ENCODE data around the gene MKI67.
"Not testable (repeated sequence)": the region's sequence is repeated elsewhere in the genome, so short reads cannot be mapped to it uniquely, and the experiment has no call there.

The MKI67 gene

DNA sequence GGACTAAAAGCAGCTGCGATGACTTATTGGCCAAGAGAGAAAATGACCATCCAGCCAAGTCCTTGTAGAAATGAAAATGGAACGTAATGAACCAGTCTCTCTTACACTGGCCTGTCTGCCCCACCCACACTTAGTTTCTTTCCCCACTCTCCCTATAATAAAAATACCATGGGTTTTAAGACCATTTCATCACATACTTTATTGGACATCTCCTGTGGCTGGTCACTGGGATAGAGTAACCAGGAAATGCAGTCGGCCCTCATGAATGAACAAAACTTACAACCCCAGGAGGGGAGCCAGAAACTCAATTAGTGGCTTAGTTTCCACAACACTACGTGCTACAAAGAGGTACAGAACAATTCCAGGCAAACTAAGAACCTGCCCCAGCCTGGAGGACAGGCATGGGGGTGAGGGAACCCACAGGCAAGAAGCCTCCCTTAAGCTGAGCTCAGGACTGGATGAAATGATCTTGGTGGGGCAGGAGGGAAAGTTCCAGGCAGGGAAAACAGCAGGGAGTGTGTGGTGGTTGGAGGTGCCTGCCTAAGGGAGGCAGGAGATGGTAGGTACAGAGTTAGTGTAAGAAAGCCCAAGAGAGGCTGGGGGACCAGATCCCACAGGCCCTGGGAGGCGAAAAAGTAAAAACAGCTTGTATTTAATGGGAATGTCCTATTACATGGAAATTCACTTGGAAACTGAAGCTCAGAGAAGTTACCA lies 29.6 kb downstream of the MKI67 start:
- TF ChIP-seq, protein P1, sequence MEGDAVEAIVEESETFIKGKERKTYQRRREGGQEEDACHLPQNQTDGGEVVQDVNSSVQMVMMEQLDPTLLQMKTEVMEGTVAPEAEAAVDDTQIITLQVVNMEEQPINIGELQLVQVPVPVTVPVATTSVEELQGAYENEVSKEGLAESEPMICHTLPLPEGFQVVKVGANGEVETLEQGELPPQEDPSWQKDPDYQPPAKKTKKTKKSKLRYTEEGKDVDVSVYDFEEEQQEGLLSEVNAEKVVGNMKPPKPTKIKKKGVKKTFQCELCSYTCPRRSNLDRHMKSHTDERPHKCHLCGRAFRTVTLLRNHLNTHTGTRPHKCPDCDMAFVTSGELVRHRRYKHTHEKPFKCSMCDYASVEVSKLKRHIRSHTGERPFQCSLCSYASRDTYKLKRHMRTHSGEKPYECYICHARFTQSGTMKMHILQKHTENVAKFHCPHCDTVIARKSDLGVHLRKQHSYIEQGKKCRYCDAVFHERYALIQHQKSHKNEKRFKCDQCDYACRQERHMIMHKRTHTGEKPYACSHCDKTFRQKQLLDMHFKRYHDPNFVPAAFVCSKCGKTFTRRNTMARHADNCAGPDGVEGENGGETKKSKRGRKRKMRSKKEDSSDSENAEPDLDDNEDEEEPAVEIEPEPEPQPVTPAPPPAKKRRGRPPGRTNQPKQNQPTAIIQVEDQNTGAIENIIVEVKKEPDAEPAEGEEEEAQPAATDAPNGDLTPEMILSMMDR (IDR thresholded peaks at IDR 0.05) = no peak
- Histone ChIP-seq H3K4me3 (ENCODE audit: low read depth in 1 of 2, low read length in 1 of 2) (no peak overlapping the region), H3K36me3 (peaks cover 54% of the 10 kb centered on the region), H3K27me3 (no peaks in the 10 kb centered on the region), H3K4me1 (ENCODE audit: control insufficient read depth in 1 of 2, insufficient read depth in 1 of 2, low read depth in 1 of 2, low read length in 1 of 2) (no peaks in the 10 kb centered on the region), H3K9me3 (no peaks in the 10 kb centered on the region), H3K27ac (no peak overlapping the region)

DNA sequence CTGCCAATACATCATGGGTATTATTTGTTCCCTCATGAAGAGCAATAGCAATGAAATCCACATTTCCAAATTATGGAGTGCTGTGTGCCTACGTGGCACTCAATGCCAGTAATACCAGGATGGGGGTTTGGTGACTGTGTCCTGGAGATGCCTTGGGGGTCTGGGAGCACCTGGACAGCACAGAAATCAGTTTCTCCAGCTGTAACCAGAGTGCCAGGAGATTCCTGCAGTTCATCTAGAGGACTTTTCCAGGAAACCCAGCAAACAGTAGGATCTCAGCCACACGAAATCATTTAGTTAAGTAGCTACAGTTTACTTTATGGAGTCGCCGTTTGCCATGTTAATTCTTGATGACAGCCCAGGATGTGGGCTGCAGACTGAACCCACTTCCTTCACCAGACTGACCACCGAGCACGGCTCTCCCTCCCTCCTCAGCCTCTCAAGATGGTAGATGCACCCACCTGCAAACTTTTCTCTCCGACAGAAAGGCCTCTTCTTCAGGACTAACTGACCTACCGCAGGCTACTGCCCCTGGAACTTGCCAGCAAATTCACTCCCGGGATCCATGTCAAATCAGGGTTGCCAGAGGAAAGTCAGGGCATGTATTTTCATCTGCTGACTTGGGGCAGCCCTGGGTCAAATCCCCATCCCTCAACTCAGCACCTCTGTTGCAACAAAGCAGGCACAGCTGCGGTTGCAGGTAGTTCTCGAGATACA lies 30.3 kb downstream of the MKI67 start:
- no peak overlapping the region for H3K4me3 ChIP-seq (ENCODE audit: low read depth in 1 of 2, low read length in 1 of 2)
- H3K4me1 ChIP-seq (ENCODE audit: control insufficient read depth in 1 of 2, insufficient read depth in 1 of 2, low read depth in 1 of 2, low read length in 1 of 2) = no peaks in the 10 kb centered on the region
- H3K36me3 ChIP-seq = peaks cover 54% of the 10 kb centered on the region
- H3K9me3 ChIP-seq = no peaks in the 10 kb centered on the region
- H3K27me3 ChIP-seq = no peaks in the 10 kb centered on the region
- TF ChIP-seq, protein P1 (IDR thresholded peaks at IDR 0.05) = no peak
- H3K27ac ChIP-seq = no peak overlapping the region

DNA sequence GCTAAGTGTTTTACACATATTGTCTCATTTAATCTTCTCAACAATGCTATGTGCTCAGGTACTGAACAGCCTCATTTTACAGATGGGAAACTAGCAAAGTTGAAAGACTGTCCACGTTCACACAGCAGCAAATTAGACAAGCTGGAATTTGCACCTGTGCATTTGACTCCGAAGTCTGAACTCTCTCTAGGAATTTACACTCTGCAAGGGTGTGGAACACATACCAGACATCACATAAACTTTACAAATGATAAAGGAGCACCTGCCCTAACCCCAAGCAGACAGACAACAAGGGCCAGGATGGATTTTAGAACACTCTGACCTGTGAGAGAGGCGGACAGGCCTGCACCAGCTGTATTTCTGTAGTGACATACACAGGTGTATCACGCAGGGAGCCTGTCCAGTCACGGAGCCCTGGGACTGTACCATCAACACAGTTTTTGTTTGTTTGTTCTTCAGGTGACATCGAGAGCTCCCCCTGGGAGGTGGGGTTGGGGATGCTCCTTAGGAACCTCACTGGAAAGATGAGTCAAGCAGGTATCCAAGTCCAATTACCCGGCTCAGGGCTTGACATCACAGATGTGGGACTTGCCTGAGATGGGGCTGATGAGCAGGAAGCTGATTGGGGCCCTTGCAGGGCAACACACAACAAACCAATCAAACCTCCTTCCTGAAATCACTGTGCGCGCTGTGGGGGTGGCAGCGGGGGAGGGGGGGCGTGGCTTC lies 31.0 kb downstream of the MKI67 start:
- no peaks in the 10 kb centered on the region for H3K9me3 ChIP-seq
- H3K4me3 ChIP-seq (ENCODE audit: low read depth in 1 of 2, low read length in 1 of 2) = no peak overlapping the region
- no peak overlapping the region for H3K27ac ChIP-seq
- TF ChIP-seq, protein P1 (IDR thresholded peaks at IDR 0.05) = no peak
- H3K4me1 ChIP-seq (ENCODE audit: control insufficient read depth in 1 of 2, insufficient read depth in 1 of 2, low read depth in 1 of 2, low read length in 1 of 2) = no peaks in the 10 kb centered on the region
- H3K36me3 ChIP-seq = peaks cover 49% of the 10 kb centered on the region
- no peaks in the 10 kb centered on the region for H3K27me3 ChIP-seq

DNA sequence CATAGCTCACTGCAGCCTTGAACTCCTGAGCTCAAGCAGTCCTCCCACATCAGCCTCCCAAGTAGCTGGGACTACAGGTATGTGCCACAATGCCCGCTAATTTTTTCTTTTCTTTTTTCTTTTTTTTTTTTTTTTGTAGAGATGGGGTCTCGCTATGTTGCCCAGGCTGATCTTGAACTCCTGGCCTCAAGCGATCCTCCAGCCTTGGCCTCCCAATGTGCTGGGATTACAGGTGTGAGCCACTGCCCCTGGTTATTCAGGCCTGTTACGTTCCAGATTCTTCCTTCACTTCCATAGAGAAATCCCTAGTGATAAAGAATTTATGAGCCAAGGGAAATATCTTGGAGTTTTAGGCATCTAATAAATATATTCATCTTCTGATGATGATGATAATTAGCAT lies 31.6 kb downstream of the MKI67 start:
- peaks cover 44% of the 10 kb centered on the region for H3K36me3 ChIP-seq
- H3K27ac ChIP-seq; H3K9me3 ChIP-seq; H3K4me3 ChIP-seq (ENCODE audit: low read depth in 1 of 2, low read length in 1 of 2); H3K4me1 ChIP-seq (ENCODE audit: control insufficient read depth in 1 of 2, insufficient read depth in 1 of 2, low read depth in 1 of 2, low read length in 1 of 2); H3K27me3 ChIP-seq: not testable (repeated sequence)

DNA sequence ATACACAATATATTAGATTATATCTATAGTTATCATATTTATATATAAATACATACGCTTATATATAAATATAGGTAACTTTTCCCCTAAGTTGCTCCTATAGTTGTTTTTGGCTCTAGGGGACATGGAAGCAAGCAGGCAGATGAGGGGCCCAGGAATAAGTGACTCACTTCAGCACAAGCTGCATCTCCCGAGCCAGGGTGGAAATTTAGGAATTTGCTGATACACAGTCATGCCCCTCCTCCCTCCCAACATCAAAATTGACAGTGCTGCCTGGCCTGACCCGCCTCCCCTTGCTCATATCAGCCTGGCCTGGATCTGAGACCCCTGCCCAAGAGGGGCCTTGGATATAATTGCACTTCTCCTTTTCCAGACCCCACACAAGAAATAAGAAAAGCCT lies 33.8 kb downstream of the MKI67 start:
- Histone ChIP-seq H3K27me3 (peaks cover 6% of the 10 kb centered on the region), H3K4me1 (ENCODE audit: control insufficient read depth in 1 of 2, insufficient read depth in 1 of 2, low read depth in 1 of 2, low read length in 1 of 2) (no peaks in the 10 kb centered on the region), H3K9me3 (no peaks in the 10 kb centered on the region), H3K27ac (no peak overlapping the region), H3K36me3 (peaks cover 26% of the 10 kb centered on the region), H3K4me3 (ENCODE audit: low read depth in 1 of 2, low read length in 1 of 2) (no peak overlapping the region)
- TF ChIP-seq, protein P1 (IDR thresholded peaks at IDR 0.05) = no peak
